Calu3 (cell line): ENCODE data around the gene OCIAD2. TPM values are rescaled to one million over a fixed set of nuclear protein-coding genes. Genes with fewer than 3 reads are reported as not detected.
"Not testable (repeated sequence)": the region's sequence is repeated elsewhere in the genome, so short reads cannot be mapped to it uniquely, and the experiment has no call there.

Experiments
- BruUV-seq: library from RNA; stranded (reverse); fragments of 400-500 nt; replicated peaks from 2 replicates; lab custom pipeline; 2021; lab: Mats Ljungman, UMichigan
- CTCF ChIA-PET: fragments of 300-600 bp; sonication (Branson Sonifier 250); formaldehyde crosslinking; loops from one replicate; lab custom pipeline; 2022; ENCODE audit warnings: antibody characterized with exemption; lab: Charles Lee
- DNase-seq: peaks from one replicate; pipeline ENCODE4 v3.0.0; 2022
- H3K27ac Mint-ChIP-seq: one replicate; pipeline ENCODE4 v1.8.0; 2022; ENCODE audit warnings: mixed read lengths; ENCODE audit not compliant: unreplicated experiment
- H3K27me3 Mint-ChIP-seq: one replicate; pipeline ENCODE4 v1.8.0; 2022; ENCODE audit warnings: mixed read lengths; ENCODE audit not compliant: unreplicated experiment
- H3K36me3 Mint-ChIP-seq: one replicate; pipeline ENCODE4 v1.8.0; 2022; ENCODE audit warnings: mild to moderate bottlenecking, moderate library complexity, mixed read lengths; ENCODE audit not compliant: insufficient read depth, unreplicated experiment
- H3K4me1 Mint-ChIP-seq: one replicate; pipeline ENCODE4 v1.8.0; 2022; ENCODE audit warnings: mild to moderate bottlenecking, low read depth, mixed read lengths; ENCODE audit not compliant: unreplicated experiment
- H3K4me3 Mint-ChIP-seq: one replicate; pipeline ENCODE4 v1.8.0; 2022; ENCODE audit warnings: mild to moderate bottlenecking, low read depth, moderate library complexity, mixed read lengths; ENCODE audit not compliant: unreplicated experiment
- H3K9me3 Mint-ChIP-seq: one replicate; pipeline ENCODE4 v1.8.0; 2022; ENCODE audit warnings: low read depth, mixed read lengths; ENCODE audit not compliant: unreplicated experiment
- intact Hi-C: fragments of 100-400 bp; cut with micrococcal nuclease; formaldehyde crosslinking; loops from one replicate; pipeline ENCODE4 v1.10.0; 2022; ENCODE audit not compliant: unreplicated experiment
- total RNA-seq: library from RNA; stranded (reverse); gene quantifications from 2 replicates; pipeline ENCODE4 v1.2.3, GENCODE V29; 2022
- TF ChIP-seq, protein P1 (sequence below): fragments of 200-600 bp; IDR thresholded peaks from one replicate; pipeline ENCODE4 v1.8.0; 2022; ENCODE audit warnings: antibody characterized with exemption; ENCODE audit not compliant: unreplicated experiment

OCIAD2 gene
- total RNA-seq, 1 experiment from 2014 or later: 182 TPM

DNA sequence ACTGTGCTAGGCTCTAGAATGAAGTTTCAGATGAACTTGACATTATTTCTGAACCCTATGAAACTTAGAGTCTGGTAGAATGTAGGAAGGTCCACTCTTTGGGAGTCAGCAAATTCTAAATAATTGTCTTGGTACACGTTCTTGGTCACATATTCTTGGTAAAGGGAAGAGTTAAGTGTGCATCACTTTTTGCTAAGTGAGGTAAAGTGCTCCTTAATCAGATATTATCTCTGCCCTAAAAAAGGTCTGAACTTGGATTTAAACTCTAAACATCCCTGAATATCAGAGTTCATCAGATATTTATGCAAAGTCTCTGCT, 7.2 kb downstream of the OCIAD2 start:
- Mint-ChIP-seq H3K4me3 (peak overlapping the region; percentile 29), H3K27ac (peak overlapping the region; percentile 82), H3K9me3 (no peaks in the 10 kb centered on the region), H3K27me3 (no peaks in the 10 kb centered on the region), H3K36me3 (peaks cover 62% of the 10 kb centered on the region), H3K4me1 (peaks cover 25% of the 10 kb centered on the region)
- CTCF ChIA-PET: no interaction called here
- intact Hi-C loops: no loop called here
- TF ChIP-seq, protein P1, sequence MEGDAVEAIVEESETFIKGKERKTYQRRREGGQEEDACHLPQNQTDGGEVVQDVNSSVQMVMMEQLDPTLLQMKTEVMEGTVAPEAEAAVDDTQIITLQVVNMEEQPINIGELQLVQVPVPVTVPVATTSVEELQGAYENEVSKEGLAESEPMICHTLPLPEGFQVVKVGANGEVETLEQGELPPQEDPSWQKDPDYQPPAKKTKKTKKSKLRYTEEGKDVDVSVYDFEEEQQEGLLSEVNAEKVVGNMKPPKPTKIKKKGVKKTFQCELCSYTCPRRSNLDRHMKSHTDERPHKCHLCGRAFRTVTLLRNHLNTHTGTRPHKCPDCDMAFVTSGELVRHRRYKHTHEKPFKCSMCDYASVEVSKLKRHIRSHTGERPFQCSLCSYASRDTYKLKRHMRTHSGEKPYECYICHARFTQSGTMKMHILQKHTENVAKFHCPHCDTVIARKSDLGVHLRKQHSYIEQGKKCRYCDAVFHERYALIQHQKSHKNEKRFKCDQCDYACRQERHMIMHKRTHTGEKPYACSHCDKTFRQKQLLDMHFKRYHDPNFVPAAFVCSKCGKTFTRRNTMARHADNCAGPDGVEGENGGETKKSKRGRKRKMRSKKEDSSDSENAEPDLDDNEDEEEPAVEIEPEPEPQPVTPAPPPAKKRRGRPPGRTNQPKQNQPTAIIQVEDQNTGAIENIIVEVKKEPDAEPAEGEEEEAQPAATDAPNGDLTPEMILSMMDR: no peak
- DNase-seq: no peak
- no TSS peak for BruUV-seq

DNA sequence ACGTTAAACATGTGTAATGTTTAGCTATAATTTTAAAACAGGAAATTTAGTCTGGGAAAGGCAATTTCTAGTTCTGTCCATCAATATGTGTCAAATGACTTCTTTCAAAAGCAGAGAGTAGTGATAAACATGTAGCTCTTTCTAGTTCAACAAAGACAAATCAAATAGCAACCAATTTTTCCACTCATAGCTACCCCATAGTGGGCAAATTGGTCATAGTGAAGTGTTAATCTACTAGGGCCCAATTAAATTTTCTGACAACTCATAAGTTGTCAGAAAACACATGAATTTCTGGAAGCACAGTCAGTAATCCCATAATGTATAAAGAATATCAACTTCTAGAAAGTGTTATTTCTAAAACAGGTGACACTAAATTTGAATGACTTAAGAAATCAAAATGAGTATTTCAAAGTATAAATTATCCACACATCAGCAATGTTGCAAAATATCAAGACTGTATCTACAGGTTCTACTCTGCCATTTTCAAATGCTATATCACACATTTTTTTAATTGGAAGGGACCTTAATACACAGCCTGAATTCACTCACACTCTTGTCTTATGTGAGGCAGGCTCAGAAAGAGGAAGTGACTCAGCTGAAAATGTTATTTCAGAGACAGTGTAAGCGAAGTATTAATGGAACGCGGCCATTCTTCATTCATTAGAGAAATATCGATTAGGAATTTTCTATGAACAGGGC, 7.7 kb downstream of the OCIAD2 start:
- Mint-ChIP-seq H3K27ac (peak overlapping the region; percentile 82), H3K9me3 (no peaks in the 10 kb centered on the region), H3K27me3 (no peaks in the 10 kb centered on the region), H3K4me1 (peaks cover 22% of the 10 kb centered on the region), H3K36me3 (peaks cover 64% of the 10 kb centered on the region), H3K4me3 (peak overlapping the region; percentile 29)
- CTCF ChIA-PET: no interaction called here
- peak; percentile 14 for DNase-seq
- TF ChIP-seq, protein P1: no peak
- intact Hi-C loops: no loop called here
- BruUV-seq: no TSS peak

DNA sequence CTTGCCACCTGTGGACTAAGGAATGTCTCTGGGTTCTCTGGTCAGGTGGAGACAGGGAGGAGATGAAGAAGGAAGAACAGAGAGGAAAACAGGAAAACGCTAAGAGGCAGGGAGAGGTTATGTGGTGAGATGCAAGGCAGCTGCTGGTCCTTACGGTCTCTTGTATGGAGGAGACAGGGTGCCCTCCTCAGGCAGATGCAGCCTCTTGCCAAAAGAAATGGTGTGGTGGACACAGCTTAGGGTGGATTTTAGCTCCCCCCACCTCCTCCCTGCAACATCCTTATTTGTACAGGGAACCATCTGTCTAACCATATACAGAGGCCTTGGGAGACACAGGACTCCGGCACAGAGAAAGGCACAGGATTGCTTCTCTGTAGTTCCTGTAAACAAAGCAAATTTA, 9.7 kb downstream of the OCIAD2 start:
- peaks cover 62% of the 10 kb centered on the region for H3K36me3 Mint-ChIP-seq
- no peak overlapping the region for H3K27ac Mint-ChIP-seq
- H3K27me3 Mint-ChIP-seq: no peaks in the 10 kb centered on the region
- peaks cover 22% of the 10 kb centered on the region for H3K4me1 Mint-ChIP-seq
- no peak overlapping the region for H3K4me3 Mint-ChIP-seq
- TF ChIP-seq, protein P1: no peak
- H3K9me3 Mint-ChIP-seq: no peaks in the 10 kb centered on the region
- DNase-seq: no peak
- CTCF ChIA-PET: no interaction called here
- no TSS peak for BruUV-seq
- intact Hi-C loops: no loop called here

DNA sequence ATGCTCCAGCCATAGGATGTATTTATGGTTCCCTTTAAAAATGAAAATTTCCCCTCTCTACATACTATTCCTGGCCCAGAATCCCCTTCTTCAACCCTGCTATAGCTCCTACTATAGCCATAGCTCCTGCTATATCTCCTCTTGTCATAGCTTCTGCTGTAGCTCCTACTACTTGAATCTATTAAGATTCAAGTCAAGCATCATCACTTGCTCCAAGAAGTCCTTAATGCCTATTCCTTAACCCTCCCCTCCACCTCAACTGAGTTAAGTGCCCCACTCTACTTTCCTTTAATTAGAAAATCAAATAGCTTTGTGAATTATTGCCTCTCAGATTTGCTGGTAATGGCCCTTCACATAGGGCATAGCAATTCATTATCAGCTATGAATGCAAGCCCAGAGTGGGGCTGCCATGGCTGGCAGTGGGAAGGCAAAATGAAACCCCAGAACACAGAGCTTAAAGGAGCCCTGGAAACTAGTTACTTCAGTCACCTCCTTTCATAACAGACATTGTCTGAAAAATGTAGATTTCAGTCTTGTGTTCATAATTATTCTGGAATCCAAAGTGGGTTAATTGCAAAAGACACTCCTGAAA, 15.4 kb downstream of the OCIAD2 start:
- Mint-ChIP-seq H3K27ac (no peak overlapping the region), H3K4me1 (no peaks in the 10 kb centered on the region), H3K36me3 (peaks cover 55% of the 10 kb centered on the region), H3K4me3 (no peak overlapping the region), H3K9me3 (no peaks in the 10 kb centered on the region), H3K27me3 (no peaks in the 10 kb centered on the region)
- BruUV-seq: no TSS peak
- CTCF ChIA-PET: no interaction called here
- TF ChIP-seq, protein P1: no peak
- no peak for DNase-seq
- intact Hi-C loops: loop anchor here (1.0 kb wide), 1 partner anchor 16 kb away; no protein-coding TSS in a partner anchor

DNA sequence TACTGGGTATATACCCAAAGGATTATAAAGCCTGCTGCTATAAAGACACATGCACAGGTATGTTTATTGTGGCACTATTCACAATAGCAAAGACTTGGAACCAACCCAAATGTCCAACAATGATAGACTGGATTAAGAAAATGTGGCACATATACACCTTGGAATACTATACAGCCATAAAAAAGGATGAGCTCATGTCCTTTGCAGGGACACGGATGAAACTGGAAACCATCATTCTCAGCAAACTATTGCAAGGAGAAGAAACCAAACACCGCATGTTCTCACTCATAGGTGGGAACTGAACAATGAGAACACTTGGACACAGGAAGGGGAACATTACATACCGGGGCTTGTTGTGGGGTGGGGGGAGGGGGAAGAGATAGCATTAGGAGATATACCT, 16.8 kb downstream of the OCIAD2 start:
- H3K27ac Mint-ChIP-seq, H3K27me3 Mint-ChIP-seq, H3K4me1 Mint-ChIP-seq, H3K9me3 Mint-ChIP-seq, H3K4me3 Mint-ChIP-seq, BruUV-seq, DNase-seq, intact Hi-C loops, CTCF ChIA-PET: not testable (repeated sequence)
- peaks cover 47% of the 10 kb centered on the region for H3K36me3 Mint-ChIP-seq

DNA sequence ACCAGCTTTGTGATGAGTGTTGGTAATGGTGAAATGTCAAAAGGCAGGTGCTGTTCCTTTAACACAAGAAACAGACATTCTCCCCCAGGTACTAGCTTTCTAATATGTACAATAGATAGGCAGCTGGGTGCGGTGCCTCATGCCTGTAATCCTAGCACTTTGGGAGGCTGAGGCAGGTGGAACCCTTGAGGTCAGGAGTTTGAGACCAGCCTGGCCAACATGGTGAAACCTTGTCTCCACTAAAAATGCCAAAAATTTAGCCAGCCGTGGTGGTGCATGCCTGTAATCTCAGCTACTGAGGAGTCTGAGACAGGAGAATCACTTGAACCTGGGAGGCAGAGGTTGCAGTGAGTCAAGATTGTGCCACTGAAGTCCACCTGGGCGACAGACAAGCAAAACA, 24.9 kb downstream of the OCIAD2 start:
- H3K27ac Mint-ChIP-seq, H3K4me3 Mint-ChIP-seq, BruUV-seq, intact Hi-C loops, H3K4me1 Mint-ChIP-seq, H3K9me3 Mint-ChIP-seq, DNase-seq, CTCF ChIA-PET, H3K36me3 Mint-ChIP-seq, H3K27me3 Mint-ChIP-seq: not testable (repeated sequence)
